BLaER1 (cell line): ENCODE results near the gene RPL13A.

Source experiments
- H3K27ac ChIP-seq: shearing (Covaris generic); formaldehyde crosslinking; 2 replicates; pipeline ENCODE4 v1.8.1; 2022
- H3K27me3 ChIP-seq: shearing (Covaris generic); formaldehyde crosslinking; 2 replicates; pipeline ENCODE4 v1.8.1; 2022
- H3K36me3 ChIP-seq: shearing (Covaris generic); formaldehyde crosslinking; 2 replicates; pipeline ENCODE4 v1.8.1; 2022
- H3K4me1 ChIP-seq: shearing (Covaris generic); formaldehyde crosslinking; 2 replicates; pipeline ENCODE4 v1.8.1; 2022
- H3K4me2 ChIP-seq: shearing (Covaris generic); formaldehyde crosslinking; 2 replicates; pipeline ENCODE4 v1.8.1; 2022
- H3K4me3 ChIP-seq: shearing (Covaris generic); formaldehyde crosslinking; 2 replicates; pipeline ENCODE4 v1.8.1; 2022
- H3K9ac ChIP-seq: shearing (Covaris generic); formaldehyde crosslinking; 2 replicates; pipeline ENCODE4 v1.8.1; 2022
- H3K9me3 ChIP-seq: shearing (Covaris generic); formaldehyde crosslinking; 2 replicates; pipeline ENCODE4 v1.8.1; 2022
- H4K20me1 ChIP-seq: shearing (Covaris generic); formaldehyde crosslinking; 2 replicates; pipeline ENCODE4 v1.8.1; 2022
- Cebpa-rat ChIP-seq: shearing (Covaris generic); IDR thresholded peaks from 2 replicates; pipeline ENCODE4 v1.8.1; 2022

RPL13A gene

DNA sequence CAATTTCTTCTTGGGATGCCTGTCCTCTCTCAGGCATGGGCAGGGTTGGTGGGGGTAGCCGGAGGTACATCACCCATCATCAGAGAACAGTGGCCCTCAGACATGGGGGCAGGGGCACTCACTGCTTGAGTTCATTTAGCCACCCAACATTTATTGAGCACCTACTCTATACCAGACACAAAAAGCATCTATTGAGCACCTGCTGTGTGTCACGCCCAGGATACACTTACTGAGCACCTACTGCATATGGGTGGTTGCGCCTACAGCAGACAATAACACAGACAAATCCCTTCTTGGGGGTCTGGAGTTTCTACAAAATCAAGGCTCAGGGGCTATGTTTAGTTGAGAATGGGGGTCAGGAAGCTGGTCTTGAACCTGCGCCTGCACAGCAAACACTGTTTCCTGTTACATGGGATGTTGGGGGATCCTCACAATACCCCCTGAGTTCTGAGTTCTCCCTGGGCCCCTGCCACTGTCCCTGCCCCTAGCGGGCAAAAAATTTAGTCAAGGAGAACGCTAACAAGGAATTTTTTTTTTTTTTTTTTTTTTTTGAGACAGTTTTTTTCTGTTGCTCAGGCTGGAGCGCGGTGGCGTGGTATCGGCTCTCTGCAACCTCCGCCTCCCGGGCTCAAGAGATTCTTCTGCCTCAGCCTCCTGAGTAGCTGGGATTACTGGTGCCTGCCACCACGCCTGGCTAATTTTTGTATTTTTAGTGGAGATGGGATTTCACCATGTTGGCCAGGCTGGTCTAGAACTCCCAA lies 52.0 kb downstream of the RPL13A start:
- H3K27ac ChIP-seq: no peak overlapping the region
- no peak for TF ChIP-seq Cebpa-rat

More for the DNA sequence above, 52.0 kb downstream of the RPL13A start:
- Histone ChIP-seq H3K36me3 (no peaks in the 10 kb centered on the region), H3K4me3 (no peak overlapping the region), H3K9me3 (no peaks in the 10 kb centered on the region), H3K4me2 (peak overlapping the region; percentile 72; the same call in 1 of the 2 replicates), H4K20me1 (peaks cover 21% of the 10 kb centered on the region), H3K9ac (no peak overlapping the region), H3K4me1 (peaks cover 54% of the 10 kb centered on the region), H3K27me3 (peaks cover 9% of the 10 kb centered on the region; the same call in 1 of the 2 replicates)
